ENCODE results near the gene CTSW.

DNA sequence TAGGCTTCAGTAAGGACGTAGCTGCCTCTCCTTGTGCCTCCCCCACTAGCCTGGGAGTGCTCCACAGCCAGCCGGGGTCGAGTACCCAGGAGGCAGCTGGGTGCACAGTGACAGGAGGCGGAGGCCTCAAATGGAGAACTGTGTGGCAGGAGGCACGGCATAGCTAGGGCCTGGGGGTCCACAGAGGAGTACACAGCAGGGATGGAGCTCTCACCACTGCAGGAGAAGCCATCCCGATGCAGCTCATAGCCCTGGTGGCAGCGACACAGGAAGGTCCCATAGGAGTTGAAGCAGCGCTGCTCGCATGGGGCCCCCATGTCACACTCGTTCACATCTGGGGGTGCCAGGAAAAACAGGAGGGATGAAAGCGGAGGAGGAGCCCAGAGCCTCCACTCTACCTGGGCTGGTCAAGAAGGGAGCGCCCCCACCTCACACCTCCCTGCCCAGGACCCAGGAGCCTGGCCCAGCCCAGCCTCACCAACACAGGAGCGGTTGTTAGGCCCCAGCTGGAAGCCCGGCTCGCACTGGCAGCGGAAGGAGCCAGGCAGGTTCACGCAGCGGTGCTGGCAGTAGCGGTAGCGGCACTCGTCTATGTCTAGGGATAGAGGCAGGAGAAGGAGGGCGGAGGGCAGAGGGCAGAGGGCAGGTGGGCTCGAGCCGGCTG lies 9.9 kb upstream of the CTSW start:
- TF ChIP-seq, protein P1, sequence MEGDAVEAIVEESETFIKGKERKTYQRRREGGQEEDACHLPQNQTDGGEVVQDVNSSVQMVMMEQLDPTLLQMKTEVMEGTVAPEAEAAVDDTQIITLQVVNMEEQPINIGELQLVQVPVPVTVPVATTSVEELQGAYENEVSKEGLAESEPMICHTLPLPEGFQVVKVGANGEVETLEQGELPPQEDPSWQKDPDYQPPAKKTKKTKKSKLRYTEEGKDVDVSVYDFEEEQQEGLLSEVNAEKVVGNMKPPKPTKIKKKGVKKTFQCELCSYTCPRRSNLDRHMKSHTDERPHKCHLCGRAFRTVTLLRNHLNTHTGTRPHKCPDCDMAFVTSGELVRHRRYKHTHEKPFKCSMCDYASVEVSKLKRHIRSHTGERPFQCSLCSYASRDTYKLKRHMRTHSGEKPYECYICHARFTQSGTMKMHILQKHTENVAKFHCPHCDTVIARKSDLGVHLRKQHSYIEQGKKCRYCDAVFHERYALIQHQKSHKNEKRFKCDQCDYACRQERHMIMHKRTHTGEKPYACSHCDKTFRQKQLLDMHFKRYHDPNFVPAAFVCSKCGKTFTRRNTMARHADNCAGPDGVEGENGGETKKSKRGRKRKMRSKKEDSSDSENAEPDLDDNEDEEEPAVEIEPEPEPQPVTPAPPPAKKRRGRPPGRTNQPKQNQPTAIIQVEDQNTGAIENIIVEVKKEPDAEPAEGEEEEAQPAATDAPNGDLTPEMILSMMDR (conservative IDR thresholded peaks at IDR 0.05; ENCODE audit: low read length) = no peak
- TF ChIP-seq EZH2phosphoT487 (IDR thresholded peaks at IDR 0.05; ENCODE audit: borderline replicate concordance, low read depth, low read length) = no peak
